Activated CD8-positive, alpha-beta T cell treated with anti-CD3 and anti-CD28 coated beads, Interleukin-2, amount 10 ng/mL, durations not matched to agents 7 days and 5 days (primary cell): ENCODE measurements around the gene MPRIP. TPM values are rescaled to one million over a fixed set of nuclear protein-coding genes. Genes with fewer than 3 reads are reported as not detected.
"Not testable (repeated sequence)": the region's sequence is repeated elsewhere in the genome, so short reads cannot be mapped to it uniquely, and the experiment has no call there.

ENCODE experiments used
- ATAC-seq: fragments of 150-1000 bp; cut with Tn5 transposase; one replicate; pipeline ENCODE4 v1.10.0; 2021; ENCODE audit warnings: moderate library complexity
- CTCF ChIA-PET: fragments of 350-600 bp; sonication (Branson Sonifier 250); formaldehyde crosslinking; loops from one replicate; lab custom pipeline; 2021; ENCODE audit warnings: antibody characterized with exemption; lab: Charles Lee
- POLR2A ChIA-PET: fragments of 350-600 bp; sonication (Branson Sonifier 250); formaldehyde crosslinking; loops from one replicate; lab custom pipeline; 2021; ENCODE audit warnings: antibody characterized with exemption; lab: Charles Lee
- DNase-seq: peaks from one replicate; pipeline ENCODE4 v3.0.0-alpha.2; 2020
- H3K27ac Mint-ChIP-seq: one replicate; pipeline ENCODE4 v1.8.0; 2021; ENCODE audit warnings: mild to moderate bottlenecking, mixed read lengths
- H3K27me3 Mint-ChIP-seq: one replicate; pipeline ENCODE4 v1.8.0; 2021; ENCODE audit warnings: low read depth, mixed read lengths
- H3K36me3 Mint-ChIP-seq: one replicate; pipeline ENCODE4 v1.8.0; 2021; ENCODE audit warnings: low read depth, mixed read lengths
- H3K4me1 Mint-ChIP-seq: one replicate; pipeline ENCODE4 v1.8.0; 2021; ENCODE audit warnings: low read depth, mixed read lengths
- H3K4me3 Mint-ChIP-seq: one replicate; pipeline ENCODE4 v1.8.0; 2021; ENCODE audit warnings: mild to moderate bottlenecking, mixed read lengths
- H3K9me3 Mint-ChIP-seq: one replicate; pipeline ENCODE4 v1.8.0; 2022; ENCODE audit warnings: mixed read lengths; ENCODE audit not compliant: insufficient read depth
- total RNA-seq, 2 experiments: library from RNA; stranded (reverse); gene quantifications; one replicate each; pipeline ENCODE4 v1.2.3, GENCODE V29; 2021

Gene MPRIP
- total RNA-seq, 2 experiments from 2014 or later, result 217 to 226 TPM

GRCh38 chr17:17016199-17017197 lies 25.8 kb upstream of the MPRIP start:
- POLR2A ChIA-PET, result interaction anchor here (0.5 to 0.8 kb wide), 2 partner anchors 29 to 615 kb away, joined by 3 read pairs; no protein-coding TSS in a partner anchor
- ATAC-seq, H3K36me3 Mint-ChIP-seq, H3K4me3 Mint-ChIP-seq, H3K27me3 Mint-ChIP-seq, H3K9me3 Mint-ChIP-seq, DNase-seq: not testable (repeated sequence)
- Mint-ChIP-seq H3K4me1 (peaks cover 22% of the 10 kb centered on the region), H3K27ac (peak overlapping the region; percentile 28)
- CTCF ChIA-PET, result interaction anchor here (1.5 kb wide), 1 partner anchor 296 kb away, joined by 4 read pairs; no protein-coding TSS in a partner anchor

GRCh38 chr17:17017343-17018014 lies 24.8 kb upstream of the MPRIP start:
- no peak overlapping the region for H3K4me3 Mint-ChIP-seq
- CTCF ChIA-PET, result no interaction called here
- no peak overlapping the region for H3K27ac Mint-ChIP-seq
- H3K4me1 Mint-ChIP-seq, result peaks cover 22% of the 10 kb centered on the region
- no peaks in the 10 kb centered on the region for H3K27me3 Mint-ChIP-seq
- POLR2A ChIA-PET, result interaction anchor here (0.8 kb wide), 1 partner anchor 614 kb away, joined by 3 read pairs; no protein-coding TSS in a partner anchor
- DNase-seq (no peak), ATAC-seq (no peak)
- H3K36me3 Mint-ChIP-seq, result no peaks in the 10 kb centered on the region
- H3K9me3 Mint-ChIP-seq, result no peaks in the 10 kb centered on the region

- Mint-ChIP-seq H3K9me3 (no peaks in the 10 kb centered on the region), H3K27me3 (no peaks in the 10 kb centered on the region), H3K27ac (peak overlapping the region; percentile 75), H3K4me3 (no peak overlapping the region), H3K36me3 (no peaks in the 10 kb centered on the region), H3K4me1 (peaks cover 22% of the 10 kb centered on the region)
- DNase-seq (no peak), ATAC-seq (no peak)
- ChIA-PET CTCF (no interaction called here), POLR2A (no interaction called here)
These were observed 24.2 kb upstream of the MPRIP start for GRCh38 chr17:17018021-17018441.

- H3K27me3 Mint-ChIP-seq, result no peaks in the 10 kb centered on the region
- H3K36me3 Mint-ChIP-seq, result no peaks in the 10 kb centered on the region
- POLR2A ChIA-PET, result no interaction called here
- no peaks in the 10 kb centered on the region for H3K9me3 Mint-ChIP-seq
- CTCF ChIA-PET, result no interaction called here
- H3K4me3 Mint-ChIP-seq, result no peak overlapping the region
- peak overlapping the region; percentile 75 for H3K27ac Mint-ChIP-seq
- H3K4me1 Mint-ChIP-seq, result peaks cover 22% of the 10 kb centered on the region
- no peak for ATAC-seq
- no peak for DNase-seq
These were observed 23.4 kb upstream of the MPRIP start for GRCh38 chr17:17018612-17019429.

- DNase-seq, result no peak
- Mint-ChIP-seq H3K9me3 (no peaks in the 10 kb centered on the region), H3K27ac (no peak overlapping the region), H3K4me1 (peaks cover 22% of the 10 kb centered on the region), H3K27me3 (no peaks in the 10 kb centered on the region), H3K4me3 (no peak overlapping the region), H3K36me3 (no peaks in the 10 kb centered on the region)
- ChIA-PET CTCF (no interaction called here), POLR2A (no interaction called here)
- no peak for ATAC-seq
These were observed 22.9 kb upstream of the MPRIP start for GRCh38 chr17:17019430-17019762.

- Mint-ChIP-seq H3K27ac (no peak overlapping the region), H3K9me3 (no peaks in the 10 kb centered on the region), H3K4me1 (peaks cover 22% of the 10 kb centered on the region), H3K4me3 (no peak overlapping the region), H3K36me3 (no peaks in the 10 kb centered on the region), H3K27me3 (no peaks in the 10 kb centered on the region)
- POLR2A ChIA-PET, result no interaction called here
- ATAC-seq (no peak), DNase-seq (no peak)
- CTCF ChIA-PET, result no interaction called here
These were observed 22.3 kb upstream of the MPRIP start for GRCh38 chr17:17019891-17020456.

GRCh38 chr17:17020821-17021193 lies 21.4 kb upstream of the MPRIP start:
- Mint-ChIP-seq H3K4me3 (no peak overlapping the region), H3K27me3 (no peaks in the 10 kb centered on the region)
- POLR2A ChIA-PET, result no interaction called here

GRCh38 chr17:17021194-17021863 lies 20.9 kb upstream of the MPRIP start:
- no peaks in the 10 kb centered on the region for H3K9me3 Mint-ChIP-seq
- ATAC-seq (no peak), DNase-seq (no peak)
- ChIA-PET CTCF (no interaction called here), POLR2A (no interaction called here)
- H3K27ac Mint-ChIP-seq, result no peak overlapping the region
- H3K27me3 Mint-ChIP-seq, result no peaks in the 10 kb centered on the region
- no peaks in the 10 kb centered on the region for H3K36me3 Mint-ChIP-seq
- no peak overlapping the region for H3K4me3 Mint-ChIP-seq
- peaks cover 20% of the 10 kb centered on the region for H3K4me1 Mint-ChIP-seq

More at GRCh38 chr17:17020821-17021193, 21.4 kb upstream of the MPRIP start:
- no peaks in the 10 kb centered on the region for H3K36me3 Mint-ChIP-seq
- no peak overlapping the region for H3K27ac Mint-ChIP-seq
- ATAC-seq (no peak), DNase-seq (no peak)
- CTCF ChIA-PET, result no interaction called here
- peaks cover 22% of the 10 kb centered on the region for H3K4me1 Mint-ChIP-seq
- H3K9me3 Mint-ChIP-seq, result no peaks in the 10 kb centered on the region

GRCh38 chr17:17022011-17022410 lies 20.2 kb upstream of the MPRIP start:
- H3K9me3 Mint-ChIP-seq, result no peaks in the 10 kb centered on the region

GRCh38 chr17:17022456-17022855 lies 19.8 kb upstream of the MPRIP start:
- H3K9me3 Mint-ChIP-seq, result no peaks in the 10 kb centered on the region
- no peak for ATAC-seq
- no peaks in the 10 kb centered on the region for H3K27me3 Mint-ChIP-seq
- H3K36me3 Mint-ChIP-seq, result no peaks in the 10 kb centered on the region
- H3K4me3 Mint-ChIP-seq, result no peak overlapping the region
- no peak for DNase-seq
- CTCF ChIA-PET, result no interaction called here
- POLR2A ChIA-PET, result no interaction called here
- H3K4me1 Mint-ChIP-seq, result peaks cover 10% of the 10 kb centered on the region
- no peak overlapping the region for H3K27ac Mint-ChIP-seq

More at GRCh38 chr17:17022011-17022410, 20.2 kb upstream of the MPRIP start:
- H3K36me3 Mint-ChIP-seq, result no peaks in the 10 kb centered on the region
- peaks cover 13% of the 10 kb centered on the region for H3K4me1 Mint-ChIP-seq
- no peaks in the 10 kb centered on the region for H3K27me3 Mint-ChIP-seq
- DNase-seq (no peak), ATAC-seq (no peak)
- CTCF ChIA-PET, result no interaction called here
- no peak overlapping the region for H3K4me3 Mint-ChIP-seq
- POLR2A ChIA-PET, result no interaction called here
- H3K27ac Mint-ChIP-seq, result no peak overlapping the region

- Mint-ChIP-seq H3K4me3 (no peak overlapping the region), H3K4me1 (no peaks in the 10 kb centered on the region), H3K36me3 (no peaks in the 10 kb centered on the region), H3K27me3 (no peaks in the 10 kb centered on the region), H3K9me3 (no peaks in the 10 kb centered on the region), H3K27ac (no peak overlapping the region)
- DNase-seq, result no peak
- no peak for ATAC-seq
- ChIA-PET CTCF (no interaction called here), POLR2A (no interaction called here)
These were observed 17.4 kb upstream of the MPRIP start for GRCh38 chr17:17024778-17025300.
